ENCODE data around the gene RLN3.

Gene RLN3

DNA sequence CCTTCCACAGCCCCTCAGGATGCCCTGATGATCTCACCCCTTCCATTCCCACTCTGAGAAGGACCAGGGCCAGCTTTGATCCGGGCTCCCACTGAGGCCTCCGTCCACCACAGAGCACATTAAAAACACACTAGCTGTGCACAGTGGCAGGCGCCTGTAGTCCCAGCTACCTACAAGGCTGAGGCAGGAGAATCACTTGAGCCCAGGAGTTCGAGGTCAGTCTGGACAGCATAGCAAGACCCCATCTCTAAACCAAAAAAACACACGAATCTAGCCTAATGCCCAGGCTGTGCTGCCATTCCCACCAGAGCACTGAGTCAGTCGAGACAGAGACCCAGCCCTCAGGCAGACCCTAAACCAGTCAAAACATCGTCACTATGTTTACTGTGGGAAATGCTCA is 35.9 kb upstream of the RLN3 start:
- TF ChIP-seq POU2F2 (IDR thresholded peaks at IDR 0.05; ENCODE audit: low read depth, low read length) (no peak), POLR2A (IDR thresholded peaks at IDR 0.05; ENCODE audit: low read depth, low read length) (no peak), TAF1 (IDR thresholded peaks at IDR 0.05; ENCODE audit: low read depth, low read length) (no peak), SPI1 (IDR thresholded peaks at IDR 0.05; ENCODE audit: low read depth, low read length) (no peak), POLR2AphosphoS5 (IDR thresholded peaks at IDR 0.05; ENCODE audit: low read depth, low read length) (no peak)
- FAIRE-seq (no peak), DNase-seq (ENCODE audit: insufficient read length, low spot score) (no peak)

DNA sequence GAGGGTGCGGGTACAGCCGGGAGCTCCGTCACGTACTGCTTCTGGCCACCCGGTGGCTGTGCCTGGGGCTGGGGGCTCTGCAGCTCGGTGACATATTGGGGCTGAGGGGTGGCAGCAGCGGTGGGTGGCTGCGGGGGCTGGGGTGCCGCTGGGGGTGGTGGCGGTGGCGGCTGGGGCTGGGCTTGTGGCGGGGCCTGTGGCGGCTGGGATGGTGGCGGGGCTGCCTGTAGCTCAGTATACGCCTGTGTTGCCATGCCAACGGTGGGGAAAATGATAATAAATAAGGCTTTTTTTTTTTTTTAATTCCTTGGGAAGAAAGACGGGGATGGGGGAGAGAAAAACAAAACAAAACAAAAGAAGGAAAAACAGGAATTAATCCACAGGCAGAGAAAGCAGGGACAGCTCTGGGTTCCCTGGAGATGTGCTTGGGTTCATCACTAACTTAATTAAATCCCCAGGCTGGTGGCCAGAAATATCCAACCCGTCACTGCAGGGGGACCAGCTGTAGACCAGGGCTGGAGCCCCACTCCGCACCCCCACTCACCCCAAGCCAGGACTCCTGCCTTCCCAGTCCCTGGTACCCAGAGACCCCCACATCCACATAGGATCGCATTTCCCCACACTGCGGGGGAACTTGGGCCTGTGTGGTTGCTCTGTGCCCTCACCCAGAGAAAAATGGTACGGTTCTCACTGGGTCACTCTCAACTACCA is 34.2 kb upstream of the RLN3 start:
- FAIRE-seq: no peak
- DNase-seq (ENCODE audit: insufficient read length, low spot score): no peak
- TF ChIP-seq POLR2A (IDR thresholded peaks at IDR 0.05; ENCODE audit: low read depth, low read length): no peak
- TF ChIP-seq POLR2AphosphoS5 (IDR thresholded peaks at IDR 0.05; ENCODE audit: low read depth, low read length): no peak
- TF ChIP-seq PAX5 (IDR thresholded peaks at IDR 0.05; ENCODE audit: insufficient read depth, low read length, severe bottlenecking): no peak
- no peak for TF ChIP-seq POU2F2 (IDR thresholded peaks at IDR 0.05; ENCODE audit: low read depth, low read length)
- TF ChIP-seq TAF1 (IDR thresholded peaks at IDR 0.05; ENCODE audit: low read depth, low read length): no peak
- TF ChIP-seq SPI1 (IDR thresholded peaks at IDR 0.05; ENCODE audit: low read depth, low read length): no peak

DNA sequence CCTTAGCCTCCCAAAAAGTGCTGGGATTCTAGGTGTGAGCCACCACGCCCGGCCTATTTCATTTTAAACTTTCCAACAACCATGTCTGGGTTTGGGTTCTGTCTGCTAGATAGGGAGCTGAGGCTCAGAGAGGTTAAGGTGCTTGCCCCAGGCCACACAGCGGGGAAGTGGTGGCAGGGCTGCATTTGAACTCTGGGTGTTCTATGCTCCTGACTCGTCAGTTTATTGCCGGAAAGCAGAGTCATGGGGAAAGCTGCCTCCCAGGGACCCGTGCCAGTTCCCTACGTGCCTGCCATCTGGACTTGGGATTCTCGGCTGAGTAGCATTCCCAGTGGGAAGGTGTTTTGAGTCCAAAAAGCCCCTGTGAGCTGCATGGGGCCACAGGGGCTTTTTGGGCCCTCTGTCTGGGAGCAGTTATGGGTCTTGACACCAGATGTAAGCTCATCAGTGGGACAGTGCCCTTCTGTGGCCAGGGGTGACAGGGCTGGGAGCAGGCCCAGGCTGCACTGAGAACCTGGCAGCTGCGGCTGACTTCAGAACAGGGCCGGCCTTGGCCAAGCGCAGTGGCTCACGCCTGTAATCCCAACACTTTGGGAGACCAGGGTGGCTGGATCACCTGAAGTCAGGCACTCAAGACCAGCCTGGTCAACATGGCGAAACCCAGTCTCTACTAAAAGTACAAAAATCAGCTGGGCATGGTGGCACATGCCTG is 32.8 kb upstream of the RLN3 start:
- DNase-seq (ENCODE audit: insufficient read length, low spot score): peak; percentile 2
- TF ChIP-seq PAX5 (IDR thresholded peaks at IDR 0.05; ENCODE audit: insufficient read depth, low read length, severe bottlenecking) (no peak), POU2F2 (IDR thresholded peaks at IDR 0.05; ENCODE audit: low read depth, low read length) (no peak), POLR2A (IDR thresholded peaks at IDR 0.05; ENCODE audit: low read depth, low read length) (no peak), POLR2AphosphoS5 (IDR thresholded peaks at IDR 0.05; ENCODE audit: low read depth, low read length) (no peak), SPI1 (IDR thresholded peaks at IDR 0.05; ENCODE audit: low read depth, low read length) (no peak), TAF1 (IDR thresholded peaks at IDR 0.05; ENCODE audit: low read depth, low read length) (no peak)

DNA sequence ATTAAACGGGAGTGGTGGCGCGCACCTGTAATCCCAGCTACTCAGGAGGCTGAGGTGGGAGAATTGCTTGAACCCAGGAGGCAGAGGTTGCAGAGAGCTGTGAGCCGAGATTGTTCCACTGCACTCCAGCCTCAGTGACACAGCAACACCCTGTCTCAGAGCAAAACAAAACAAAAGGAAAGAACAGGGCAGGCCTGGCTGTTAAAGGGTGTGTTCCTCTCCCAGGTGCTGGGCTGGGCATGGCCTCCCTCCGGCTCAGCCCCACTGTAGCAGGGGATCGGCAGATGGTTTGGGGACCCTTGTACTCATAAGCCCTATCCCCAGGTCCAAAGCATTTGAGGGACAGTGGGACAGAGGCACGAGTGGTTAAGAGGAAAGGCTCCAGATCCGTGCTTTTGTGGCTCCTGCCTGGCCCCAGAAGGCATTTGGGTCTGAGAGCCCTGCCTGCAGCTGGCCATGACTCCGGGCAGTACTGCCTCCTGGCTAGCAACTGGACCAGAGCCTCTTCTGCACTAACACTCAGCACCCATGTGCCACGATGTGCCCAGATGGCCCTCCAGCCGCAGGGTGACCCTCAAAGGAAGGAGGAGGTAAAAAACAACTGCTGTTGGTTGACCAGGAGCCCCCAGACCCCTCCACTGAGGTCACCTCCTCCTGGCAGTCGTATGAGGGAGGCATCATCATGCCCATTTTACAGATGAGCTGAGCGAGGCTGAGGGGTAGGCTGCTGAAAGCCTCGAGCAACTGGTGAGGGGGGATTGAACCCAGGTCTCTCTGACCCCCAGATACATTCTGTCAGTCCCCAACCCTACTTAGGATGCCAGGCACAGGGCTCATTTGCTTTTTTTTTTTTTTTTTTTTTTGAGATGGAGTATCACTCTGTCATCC is 31.8 kb upstream of the RLN3 start:
- DNase-seq (ENCODE audit: insufficient read length, low spot score) (peak; percentile 7), FAIRE-seq (no peak)
- TF ChIP-seq POLR2A (IDR thresholded peaks at IDR 0.05; ENCODE audit: low read depth, low read length): no peak
- TF ChIP-seq POLR2AphosphoS5 (IDR thresholded peaks at IDR 0.05; ENCODE audit: low read depth, low read length): no peak
- TF ChIP-seq PAX5 (IDR thresholded peaks at IDR 0.05; ENCODE audit: insufficient read depth, low read length, severe bottlenecking): no peak
- no peak for TF ChIP-seq POU2F2 (IDR thresholded peaks at IDR 0.05; ENCODE audit: low read depth, low read length)
- TF ChIP-seq SPI1 (IDR thresholded peaks at IDR 0.05; ENCODE audit: low read depth, low read length): no peak
- TF ChIP-seq TAF1 (IDR thresholded peaks at IDR 0.05; ENCODE audit: low read depth, low read length): no peak

More for the DNA sequence above, 32.8 kb upstream of the RLN3 start:
- no peak for FAIRE-seq

DNA sequence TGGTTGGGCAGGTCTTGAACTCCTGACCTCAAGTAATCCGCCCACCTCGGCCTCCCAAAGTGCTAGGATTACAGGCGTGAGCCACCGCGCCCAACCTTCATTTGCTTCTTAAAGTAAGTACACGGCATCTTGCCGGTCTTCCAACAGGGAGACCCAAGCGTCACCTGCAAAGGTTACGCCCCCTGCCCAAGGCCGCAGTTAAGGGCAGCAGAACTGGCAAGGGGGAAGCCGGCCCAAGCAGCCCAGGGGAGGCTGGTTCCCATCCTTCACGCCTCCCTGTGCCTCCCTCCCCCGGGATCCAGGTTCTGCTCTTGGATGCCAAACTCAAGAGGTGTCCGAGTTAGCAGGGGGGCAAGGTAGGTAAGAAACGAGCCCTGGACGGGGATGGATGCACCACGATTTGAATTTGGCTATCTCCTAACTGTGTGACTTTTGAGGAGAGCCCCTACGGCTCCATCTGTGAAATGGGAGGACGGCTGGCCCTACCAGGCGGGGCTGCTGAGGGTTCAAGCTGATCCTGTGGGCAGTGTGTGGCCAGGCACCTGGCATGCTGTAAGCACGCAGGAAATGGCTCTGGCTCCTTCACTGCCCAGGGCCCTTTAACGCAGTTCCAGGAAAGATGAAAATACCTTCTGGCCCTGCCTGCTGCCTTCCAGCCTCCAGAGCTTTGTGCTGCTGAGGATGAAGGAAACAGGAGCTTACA is 30.9 kb upstream of the RLN3 start:
- TF ChIP-seq TAF1 (IDR thresholded peaks at IDR 0.05; ENCODE audit: low read depth, low read length) (no peak), PAX5 (IDR thresholded peaks at IDR 0.05; ENCODE audit: insufficient read depth, low read length, severe bottlenecking) (no peak), POU2F2 (IDR thresholded peaks at IDR 0.05; ENCODE audit: low read depth, low read length) (no peak), POLR2AphosphoS5 (IDR thresholded peaks at IDR 0.05; ENCODE audit: low read depth, low read length) (no peak), SPI1 (IDR thresholded peaks at IDR 0.05; ENCODE audit: low read depth, low read length) (no peak), POLR2A (IDR thresholded peaks at IDR 0.05; ENCODE audit: low read depth, low read length) (no peak)
- no peak for FAIRE-seq
- DNase-seq (ENCODE audit: insufficient read length, low spot score): no peak

DNA sequence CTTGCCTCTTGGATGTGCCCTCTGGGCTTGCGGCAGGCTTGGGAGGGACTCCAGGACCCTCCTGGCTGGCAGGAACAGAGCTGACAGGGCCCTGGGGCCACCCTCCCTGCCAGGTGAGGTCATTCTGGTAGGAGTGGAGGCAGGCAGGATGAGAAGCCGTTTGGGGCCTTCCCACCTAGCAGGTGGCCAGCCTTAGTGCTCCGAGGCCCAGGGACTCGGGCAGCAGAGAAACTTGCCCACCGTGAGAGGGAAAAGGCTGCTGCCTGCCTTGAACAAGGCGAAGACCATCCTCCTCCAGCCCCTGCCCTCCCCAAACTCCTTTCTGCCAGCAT is 30.4 kb upstream of the RLN3 start:
- FAIRE-seq: no peak
- TF ChIP-seq TAF1 (IDR thresholded peaks at IDR 0.05; ENCODE audit: low read depth, low read length) (no peak), SPI1 (IDR thresholded peaks at IDR 0.05; ENCODE audit: low read depth, low read length) (no peak), POLR2A (IDR thresholded peaks at IDR 0.05; ENCODE audit: low read depth, low read length) (no peak), POLR2AphosphoS5 (IDR thresholded peaks at IDR 0.05; ENCODE audit: low read depth, low read length) (no peak), POU2F2 (IDR thresholded peaks at IDR 0.05; ENCODE audit: low read depth, low read length) (no peak), PAX5 (IDR thresholded peaks at IDR 0.05; ENCODE audit: insufficient read depth, low read length, severe bottlenecking) (no peak)
- peak; percentile 2 for DNase-seq (ENCODE audit: insufficient read length, low spot score)

DNA sequence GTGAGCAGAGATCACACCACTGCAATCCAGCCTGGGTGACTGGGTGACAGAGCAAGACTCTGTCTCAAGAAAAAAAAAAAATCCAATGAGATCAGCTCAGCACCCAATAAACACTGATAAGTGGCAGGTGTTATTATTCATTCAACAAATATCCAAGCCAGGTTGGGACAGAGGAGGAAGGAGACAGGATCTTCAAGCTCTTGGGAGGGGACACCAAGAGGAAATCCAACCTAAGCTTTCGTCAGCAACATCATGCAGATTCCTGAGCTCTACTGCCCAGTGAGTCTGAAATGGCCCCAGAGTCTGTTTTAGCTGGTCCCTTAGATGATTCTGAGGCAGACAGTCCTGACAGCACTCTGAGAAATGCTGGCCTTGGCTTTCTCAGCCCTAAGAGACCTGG is 29.5 kb upstream of the RLN3 start:
- TF ChIP-seq POLR2AphosphoS5 (IDR thresholded peaks at IDR 0.05; ENCODE audit: low read depth, low read length) (no peak), POLR2A (IDR thresholded peaks at IDR 0.05; ENCODE audit: low read depth, low read length) (no peak), SPI1 (IDR thresholded peaks at IDR 0.05; ENCODE audit: low read depth, low read length) (no peak), PAX5 (IDR thresholded peaks at IDR 0.05; ENCODE audit: insufficient read depth, low read length, severe bottlenecking) (no peak), TAF1 (IDR thresholded peaks at IDR 0.05; ENCODE audit: low read depth, low read length) (no peak), POU2F2 (IDR thresholded peaks at IDR 0.05; ENCODE audit: low read depth, low read length) (no peak)
- FAIRE-seq (no peak), DNase-seq (ENCODE audit: insufficient read length, low spot score) (no peak)

DNA sequence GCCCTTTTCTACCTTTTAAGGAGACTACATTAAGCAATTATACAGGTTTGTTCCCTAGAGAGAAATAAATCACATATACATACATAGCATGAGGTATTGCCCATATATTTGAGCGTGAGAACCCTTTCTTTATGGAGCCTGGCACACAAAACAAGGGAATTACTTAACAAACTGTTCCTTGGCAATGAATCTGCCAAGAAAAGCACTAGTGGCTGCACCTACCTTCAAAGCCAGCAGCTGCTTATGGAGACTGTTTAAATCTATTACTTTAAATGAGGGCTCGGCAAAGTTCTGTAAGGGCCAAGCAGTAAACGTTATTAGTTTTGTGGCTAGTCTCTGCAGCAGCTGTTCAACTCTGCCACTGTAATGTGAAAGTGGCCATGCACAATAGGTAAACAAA is 28.9 kb upstream of the RLN3 start:
- no peak for FAIRE-seq
- DNase-seq (ENCODE audit: insufficient read length, low spot score): no peak
- TF ChIP-seq POLR2A (IDR thresholded peaks at IDR 0.05; ENCODE audit: low read depth, low read length): no peak
- no peak for TF ChIP-seq SPI1 (IDR thresholded peaks at IDR 0.05; ENCODE audit: low read depth, low read length)
- TF ChIP-seq POU2F2 (IDR thresholded peaks at IDR 0.05; ENCODE audit: low read depth, low read length): no peak
- TF ChIP-seq TAF1 (IDR thresholded peaks at IDR 0.05; ENCODE audit: low read depth, low read length): no peak
- no peak for TF ChIP-seq POLR2AphosphoS5 (IDR thresholded peaks at IDR 0.05; ENCODE audit: low read depth, low read length)
- TF ChIP-seq PAX5 (IDR thresholded peaks at IDR 0.05; ENCODE audit: insufficient read depth, low read length, severe bottlenecking): no peak

All from GM12891 (cell line).